CD4-positive, alpha-beta memory T cell (primary cell): ENCODE data around the gene ST6GALNAC3. TPM values are rescaled to one million over a fixed set of nuclear protein-coding genes. Genes with fewer than 3 reads are reported as not detected.
A peak's percentile ranks its signal among the peaks of the same experiment; 100 is the strongest.

ENCODE experiments used
- CTCF ChIA-PET: fragments of 350-600 bp; sonication (Branson Sonifier 250); formaldehyde crosslinking; loops from one replicate; lab custom pipeline; 2021; ENCODE audit warnings: inconsistent platforms; ENCODE audit not compliant: partially characterized antibody; lab: Charles Lee
- POLR2A ChIA-PET: fragments of 350-600 bp; sonication (Branson Sonifier 250); formaldehyde crosslinking; loops from one replicate; lab custom pipeline; 2021; ENCODE audit not compliant: partially characterized antibody; lab: Charles Lee
- DNase-seq, 5 donors: peaks; one replicate each; pipeline versions ENCODE4 v3.0.0 to v3.0.0-alpha.2; 2020 to 2022; ENCODE audit warnings: mixed read lengths in 1 of 5
- H3K27ac ChIP-seq: one replicate; pipeline ENCODE4 v1.7.0; 2013; ENCODE audit warnings: low read depth, low read length
- H3K27me3 ChIP-seq: 2 replicates; pipeline ENCODE4 v1.7.0; 2013; ENCODE audit warnings: mild to moderate bottlenecking, low read length, moderate library complexity; ENCODE audit not compliant: insufficient read depth
- H3K36me3 ChIP-seq: 2 replicates; pipeline ENCODE4 v1.7.0; 2013; ENCODE audit warnings: mild to moderate bottlenecking, low read length, moderate library complexity; ENCODE audit not compliant: insufficient read depth
- H3K4me1 ChIP-seq: 2 replicates; pipeline ENCODE4 v1.7.0; 2013; ENCODE audit warnings: mild to moderate bottlenecking, low read length, moderate library complexity; ENCODE audit not compliant: insufficient read depth
- H3K4me3 ChIP-seq, 2 donors: one replicate each; pipeline ENCODE4 v1.7.0; 2013; ENCODE audit warnings: low read length in 2 of 2, mild to moderate bottlenecking in 1 of 2
- H3K9me3 ChIP-seq, 2 donors: one replicate each; pipeline ENCODE4 v1.7.0; 2013; ENCODE audit warnings: low read length in 2 of 2, control low read depth in 1 of 2; ENCODE audit not compliant: control insufficient read depth in 1 of 2
- H3K27ac Mint-ChIP-seq, 7 donors: one replicate each; pipeline ENCODE4 v1.8.0; 2020 to 2021; ENCODE audit warnings: mixed read lengths in 7 of 7, mild to moderate bottlenecking in 6 of 7, inconsistent platforms in 3 of 7, moderate library complexity in 3 of 7
- H3K27me3 Mint-ChIP-seq, 2 donors: one replicate each; pipeline ENCODE4 v1.8.0; 2020 to 2021; ENCODE audit warnings: mixed read lengths in 2 of 2
- H3K36me3 Mint-ChIP-seq, 2 donors: one replicate each; pipeline ENCODE4 v1.8.0; 2020 to 2021; ENCODE audit warnings: mixed read lengths in 2 of 2, inconsistent platforms in 1 of 2, mild to moderate bottlenecking in 1 of 2
- H3K4me1 Mint-ChIP-seq, 4 donors: one replicate each; pipeline ENCODE4 v1.8.0; 2020 to 2021; ENCODE audit warnings: mixed read lengths in 4 of 4, mild to moderate bottlenecking in 1 of 4
- H3K4me3 Mint-ChIP-seq, 8 donors: one replicate each; pipeline ENCODE4 v1.8.0; 2020 to 2021; ENCODE audit warnings: mixed read lengths in 8 of 8, mild to moderate bottlenecking in 7 of 8, moderate library complexity in 6 of 8, inconsistent platforms in 3 of 8
- H3K9me3 Mint-ChIP-seq, 8 donors: one replicate each; pipeline ENCODE4 v1.8.0; 2020 to 2021; ENCODE audit warnings: mixed read lengths in 8 of 8, mild to moderate bottlenecking in 5 of 8, inconsistent platforms in 3 of 8, moderate library complexity in 1 of 8
- intact Hi-C: fragments of 100-400 bp; cut with micrococcal nuclease; formaldehyde crosslinking; loops from one replicate; pipeline ENCODE4 v1.15.1; 2023
- polyA plus RNA-seq, 2 donors: library from polyadenylated mRNA; unstranded; fragments of 300-500 nt; fragmentation: Illumina TruSeq; gene quantifications; one replicate each; pipeline ENCODE4 v1.2.3, GENCODE V29; 2021
- total RNA-seq, 2 experiments: library from RNA; stranded (reverse); gene quantifications; one replicate each; pipeline ENCODE4 v1.2.3, GENCODE V29; 2021

ST6GALNAC3 gene
- total and polyA plus RNA-seq, 4 experiments from 2014 or later, result 0.47 to 1.2 (median 1.1) TPM; not detected in 1

GRCh38 chr1:76496871-76497270, 422.3 kb downstream of the ST6GALNAC3 start:
- H3K4me1 Mint-ChIP-seq, result peaks cover 0 to 5% (median 1%) of the 10 kb centered on the region in 4 donors

GRCh38 chr1:76500116-76500515, 425.6 kb downstream of the ST6GALNAC3 start:
- H3K4me1 Mint-ChIP-seq, result peaks cover 0 to 2% (median 0%) of the 10 kb centered on the region in 4 donors
- no peaks in the 10 kb centered on the region for H3K9me3 Mint-ChIP-seq
- H3K27me3 ChIP-seq, result no peaks in the 10 kb centered on the region
- DNase-seq, result no peak
- H3K27ac ChIP-seq, result no peak overlapping the region
- no peak overlapping the region for H3K4me3 Mint-ChIP-seq
- H3K4me3 ChIP-seq, result no peak overlapping the region
- H3K9me3 ChIP-seq, result no peaks in the 10 kb centered on the region
- CTCF ChIA-PET, result no interaction called here
- no peaks in the 10 kb centered on the region for H3K4me1 ChIP-seq
- no peaks in the 10 kb centered on the region for H3K36me3 ChIP-seq
- H3K27ac Mint-ChIP-seq, result no peak overlapping the region
- H3K27me3 Mint-ChIP-seq, result no peaks in the 10 kb centered on the region
- intact Hi-C loops, result no loop called here
- H3K36me3 Mint-ChIP-seq, result no peaks in the 10 kb centered on the region
- POLR2A ChIA-PET, result no interaction called here

More at GRCh38 chr1:76496871-76497270, 422.3 kb downstream of the ST6GALNAC3 start:
- Mint-ChIP-seq H3K27me3 (no peaks in the 10 kb centered on the region), H3K36me3 (no peaks in the 10 kb centered on the region), H3K9me3 (peaks cover 0 to 1% (median 0%) of the 10 kb centered on the region in 8 donors), H3K4me3 (no peak overlapping the region), H3K27ac (no peak overlapping the region)
- intact Hi-C loops, result no loop called here
- H3K27me3 ChIP-seq, result no peaks in the 10 kb centered on the region
- CTCF ChIA-PET, result no interaction called here
- no peaks in the 10 kb centered on the region for H3K4me1 ChIP-seq
- H3K36me3 ChIP-seq, result no peaks in the 10 kb centered on the region
- POLR2A ChIA-PET, result interaction anchor here (0.6 kb wide), 1 partner anchor 242 kb away, joined by 3 read pairs; no protein-coding TSS in a partner anchor
- no peak overlapping the region for H3K27ac ChIP-seq
- no peak overlapping the region for H3K4me3 ChIP-seq
- no peak for DNase-seq
- H3K9me3 ChIP-seq, result no peaks in the 10 kb centered on the region

- H3K4me1 Mint-ChIP-seq, result peaks cover 0 to 2% (median 0%) of the 10 kb centered on the region in 4 donors
- H3K27ac Mint-ChIP-seq, result peak overlapping the region in 1 of 7 donors; percentile 68
Observed at GRCh38 chr1:76501136-76501535, 426.6 kb downstream of the ST6GALNAC3 start.

DNA sequence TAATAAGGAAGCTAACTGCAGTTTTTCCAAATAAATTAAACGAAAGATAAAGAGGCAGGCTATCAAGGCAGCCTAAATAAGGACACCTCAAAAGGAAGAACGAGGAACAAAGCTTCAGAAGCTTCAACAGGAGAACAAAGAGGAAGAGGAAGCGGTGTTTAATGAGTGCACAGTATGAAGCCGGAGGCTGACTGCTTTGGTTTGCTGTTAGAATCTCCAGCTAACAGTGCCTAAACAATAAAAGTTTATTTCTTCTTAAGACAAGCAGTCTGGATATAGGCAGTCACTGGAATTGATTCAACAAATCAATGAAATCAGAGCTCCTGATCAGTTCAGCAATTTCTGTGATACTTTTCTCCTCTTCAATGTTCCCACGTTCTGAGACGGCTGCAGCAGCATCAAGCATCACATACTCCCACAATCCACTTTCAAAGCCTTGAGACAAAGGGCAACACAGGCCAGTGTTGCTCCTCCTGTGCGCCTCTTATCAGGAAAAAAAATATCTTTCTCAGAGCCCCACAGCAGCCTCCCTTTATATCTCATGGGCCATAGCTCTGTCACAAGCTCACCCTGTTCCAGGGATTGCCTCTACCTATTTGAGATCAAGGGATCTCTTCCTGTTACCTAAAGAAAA, 427.2 kb downstream of the ST6GALNAC3 start:
- no peaks in the 10 kb centered on the region for H3K9me3 Mint-ChIP-seq
- no peaks in the 10 kb centered on the region for H3K36me3 ChIP-seq
- H3K4me3 ChIP-seq, result no peak overlapping the region
- intact Hi-C loops, result no loop called here
- ChIA-PET POLR2A (no interaction called here), CTCF (interaction anchor here (1.1 kb wide), 1 partner anchor 12 kb away, joined by 3 read pairs; no protein-coding TSS in a partner anchor)
- H3K27me3 Mint-ChIP-seq, result no peaks in the 10 kb centered on the region
- H3K27ac ChIP-seq, result no peak overlapping the region
- H3K36me3 Mint-ChIP-seq, result no peaks in the 10 kb centered on the region
- no peak overlapping the region for H3K27ac Mint-ChIP-seq
- no peaks in the 10 kb centered on the region for H3K27me3 ChIP-seq
- DNase-seq, result peak in 1 of 5 donors; percentile 1
- peaks cover 0 to 2% (median 0%) of the 10 kb centered on the region in 4 donors for H3K4me1 Mint-ChIP-seq
- no peaks in the 10 kb centered on the region for H3K4me1 ChIP-seq
- H3K4me3 Mint-ChIP-seq, result no peak overlapping the region
- no peaks in the 10 kb centered on the region for H3K9me3 ChIP-seq

More at GRCh38 chr1:76501136-76501535, 426.6 kb downstream of the ST6GALNAC3 start:
- intact Hi-C loops, result no loop called here
- CTCF ChIA-PET, result interaction anchor here (1.1 kb wide), 1 partner anchor 12 kb away, joined by 3 read pairs; no protein-coding TSS in a partner anchor
- no peak overlapping the region for H3K4me3 Mint-ChIP-seq
- H3K27me3 Mint-ChIP-seq, result no peaks in the 10 kb centered on the region
- H3K9me3 Mint-ChIP-seq, result no peaks in the 10 kb centered on the region
- no peak overlapping the region for H3K27ac ChIP-seq
- no peaks in the 10 kb centered on the region for H3K27me3 ChIP-seq
- POLR2A ChIA-PET, result no interaction called here
- H3K36me3 Mint-ChIP-seq, result no peaks in the 10 kb centered on the region
- H3K4me3 ChIP-seq, result no peak overlapping the region
- no peaks in the 10 kb centered on the region for H3K36me3 ChIP-seq
- no peaks in the 10 kb centered on the region for H3K9me3 ChIP-seq
- DNase-seq, result no peak
- H3K4me1 ChIP-seq, result no peaks in the 10 kb centered on the region

DNA sequence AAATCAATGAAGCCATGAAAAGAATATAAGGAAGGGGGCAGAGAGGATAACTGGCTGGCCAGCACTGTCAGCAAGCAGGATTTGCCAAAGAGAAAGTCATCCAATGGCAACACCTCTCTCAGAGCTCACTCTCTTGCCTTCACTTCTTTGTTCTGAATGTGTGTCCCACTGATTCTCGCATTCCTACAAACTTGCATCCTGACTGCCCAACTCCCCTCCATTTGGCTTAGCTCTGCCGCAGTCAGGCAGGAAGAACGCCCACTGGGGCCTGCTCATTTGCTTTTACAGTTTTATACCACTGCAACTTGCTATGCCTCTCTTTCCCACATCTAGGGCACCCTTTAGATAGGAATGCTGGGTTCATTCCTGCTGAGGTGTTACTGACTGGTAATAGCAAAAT, 428.6 kb downstream of the ST6GALNAC3 start:
- ChIA-PET POLR2A (no interaction called here), CTCF (no interaction called here)
- Histone ChIP-seq H3K27me3 (no peaks in the 10 kb centered on the region), H3K36me3 (no peaks in the 10 kb centered on the region), H3K4me1 (no peaks in the 10 kb centered on the region), H3K4me3 (no peak overlapping the region), H3K27ac (no peak overlapping the region), H3K9me3 (no peaks in the 10 kb centered on the region)
- no peak for DNase-seq
- H3K27me3 Mint-ChIP-seq, result no peaks in the 10 kb centered on the region
- no peaks in the 10 kb centered on the region for H3K36me3 Mint-ChIP-seq
- intact Hi-C loops, result no loop called here
- peaks cover 0 to 2% (median 0%) of the 10 kb centered on the region in 4 donors for H3K4me1 Mint-ChIP-seq
- H3K4me3 Mint-ChIP-seq, result no peak overlapping the region
- H3K27ac Mint-ChIP-seq, result no peak overlapping the region
- no peaks in the 10 kb centered on the region for H3K9me3 Mint-ChIP-seq

- Mint-ChIP-seq H3K4me3 (no peak overlapping the region), H3K27me3 (no peaks in the 10 kb centered on the region), H3K9me3 (no peaks in the 10 kb centered on the region), H3K27ac (no peak overlapping the region), H3K36me3 (no peaks in the 10 kb centered on the region), H3K4me1 (peaks cover 0 to 2% (median 0%) of the 10 kb centered on the region in 4 donors)
- Histone ChIP-seq H3K4me3 (no peak overlapping the region), H3K9me3 (no peaks in the 10 kb centered on the region), H3K27ac (no peak overlapping the region), H3K27me3 (no peaks in the 10 kb centered on the region), H3K4me1 (no peaks in the 10 kb centered on the region), H3K36me3 (no peaks in the 10 kb centered on the region)
- ChIA-PET POLR2A (no interaction called here), CTCF (no interaction called here)
- intact Hi-C loops, result no loop called here
- DNase-seq, result no peak
Observed at GRCh38 chr1:76503736-76504135, 429.2 kb downstream of the ST6GALNAC3 start.

DNA sequence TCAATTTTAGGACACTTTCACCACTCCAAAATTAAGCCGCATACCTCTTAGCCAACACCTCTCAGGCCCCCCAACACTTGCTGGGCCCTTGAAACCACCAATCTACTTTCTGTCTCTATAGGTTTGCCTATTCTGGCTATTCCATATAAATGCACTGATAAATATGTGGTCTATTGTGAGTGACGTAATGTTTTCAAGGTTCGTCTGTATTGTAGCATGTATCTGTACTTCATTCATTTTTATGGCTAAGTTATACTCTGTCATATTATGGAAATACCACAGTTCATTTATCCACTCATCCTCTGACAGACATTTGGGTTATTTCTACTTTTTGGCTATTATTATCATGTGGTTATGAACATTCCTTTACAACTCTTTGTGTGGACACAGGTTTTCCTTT, 432.8 kb downstream of the ST6GALNAC3 start:
- H3K36me3 ChIP-seq, result no peaks in the 10 kb centered on the region
- no peak overlapping the region for H3K4me3 Mint-ChIP-seq
- peaks cover 0 to 7% (median 1%) of the 10 kb centered on the region in 4 donors for H3K4me1 Mint-ChIP-seq
- no peaks in the 10 kb centered on the region for H3K4me1 ChIP-seq
- no peak overlapping the region for H3K27ac ChIP-seq
- POLR2A ChIA-PET, result no interaction called here
- intact Hi-C loops, result no loop called here
- H3K36me3 Mint-ChIP-seq, result no peaks in the 10 kb centered on the region
- H3K27ac Mint-ChIP-seq, result no peak overlapping the region
- H3K4me3 ChIP-seq, result no peak overlapping the region
- H3K27me3 ChIP-seq, result no peaks in the 10 kb centered on the region
- DNase-seq, result no peak
- H3K9me3 Mint-ChIP-seq, result no peaks in the 10 kb centered on the region
- H3K9me3 ChIP-seq, result no peaks in the 10 kb centered on the region
- no peaks in the 10 kb centered on the region for H3K27me3 Mint-ChIP-seq
- CTCF ChIA-PET, result interaction anchor here (1.1 kb wide), 1 partner anchor 9 kb away, joined by 4 read pairs; no protein-coding TSS in a partner anchor
